HEK293 (cell line): ENCODE measurements around the gene NIF3L1.

Experiments
- CTCF ChIA-PET: fragments of 350-600 bp; formaldehyde crosslinking; extraction: SDS; loops from one replicate; lab custom pipeline; 2021; ENCODE audit warnings: antibody characterized with exemption; lab: Yijun Ruan, JAX
- POLR2A ChIA-PET: fragments of 300-600 bp; formaldehyde crosslinking; extraction: SDS; loops from one replicate; lab custom pipeline; 2020; ENCODE audit warnings: antibody characterized with exemption, inconsistent platforms; lab: Yijun Ruan, JAX
- H3K27ac ChIP-seq: fragments of 200-500 bp; sonication (Bioruptor generic); 2 replicates; pipeline ENCODE4 v1.5.1; 2014; ENCODE audit warnings: low read depth, low read length, control low read depth, inconsistent platforms; ENCODE audit errors: extremely low read depth
- H3K36me3 ChIP-seq, 2 experiments: fragments of 200-500 bp in 1 of 2; sonication (Bioruptor generic) in 1 of 2; 1 replicate in 1 of 2; 2 replicates in 1 of 2; pipeline ENCODE4 v1.5.1; 2014 to 2017; ENCODE audit warnings: inconsistent platforms in 2 of 2, low read length in 2 of 2; ENCODE audit not compliant: control insufficient read depth in 2 of 2, insufficient read depth in 1 of 2
- H3K4me1 ChIP-seq: fragments of 200-500 bp; sonication (Bioruptor generic); 2 replicates; pipeline ENCODE4 v1.5.1; 2014; ENCODE audit warnings: mild to moderate bottlenecking, low read length, inconsistent platforms; ENCODE audit not compliant: control insufficient read depth, insufficient read depth
- H3K4me3 ChIP-seq: 2 replicates; pipeline ENCODE4 v1.5.1; 2011; ENCODE audit warnings: low read depth, mild to moderate bottlenecking, control low read depth, low read length, moderate library complexity
- H3K9me3 ChIP-seq: fragments of 200-500 bp; sonication (Bioruptor generic); 2 replicates; pipeline ENCODE4 v1.5.1; 2014; ENCODE audit warnings: low read depth, low read length, inconsistent platforms; ENCODE audit not compliant: control insufficient read depth, insufficient read depth
- EGR2 ChIP-seq: fragments of 450-650 bp; formaldehyde crosslinking; IDR thresholded peaks from 2 replicates; pipeline ENCODE4 v1.5.1; 2016; ENCODE audit warnings: low read depth, missing biosample characterization, missing genetic modification characterization
- FEZF1 ChIP-seq: fragments of 450-650 bp; formaldehyde crosslinking; IDR thresholded peaks from 2 replicates; pipeline ENCODE4 v1.5.1; 2016; ENCODE audit warnings: missing biosample characterization, missing genetic modification characterization
- HOXC10 ChIP-seq: sonication (generic); formaldehyde crosslinking; IDR thresholded peaks from 2 replicates; pipeline ENCODE4 v1.8.1; 2023; ENCODE audit warnings: mild to moderate bottlenecking, missing genetic modification reagents
- PRDM1 ChIP-seq: fragments of 450-650 bp; formaldehyde crosslinking; IDR thresholded peaks from 2 replicates; pipeline ENCODE4; 2016; ENCODE audit warnings: missing biosample characterization, missing genetic modification characterization
- PRDM4 ChIP-seq: fragments of 450-650 bp; formaldehyde crosslinking; IDR thresholded peaks from 2 replicates; pipeline ENCODE4 v1.5.1; 2017; ENCODE audit warnings: missing biosample characterization, missing genetic modification characterization
- SP7 ChIP-seq: fragments of 450-650 bp; formaldehyde crosslinking; IDR thresholded peaks from 2 replicates; pipeline ENCODE4 v1.5.1; 2016; ENCODE audit warnings: missing biosample characterization, missing genetic modification characterization
- YY1 ChIP-seq: fragments of 450-650 bp; formaldehyde crosslinking; IDR thresholded peaks from 2 replicates; pipeline ENCODE4 v1.5.1; 2018; ENCODE audit warnings: missing biosample characterization, missing genetic modification characterization
- ZNF10 ChIP-seq: fragments of 450-650 bp; formaldehyde crosslinking; IDR thresholded peaks from 2 replicates; pipeline ENCODE4 v1.5.1; 2017; ENCODE audit warnings: missing biosample characterization, missing genetic modification characterization
- ZNF112 ChIP-seq: fragments of 450-650 bp; formaldehyde crosslinking; IDR thresholded peaks from 2 replicates; pipeline ENCODE4 v1.5.0; 2017; ENCODE audit warnings: missing biosample characterization, missing genetic modification characterization
- ZNF146 ChIP-seq: fragments of 450-650 bp; formaldehyde crosslinking; IDR thresholded peaks from 2 replicates; pipeline ENCODE4 v1.5.1; 2016; ENCODE audit warnings: missing biosample characterization, missing genetic modification characterization
- ZNF184 ChIP-seq: fragments of 450-650 bp; IDR thresholded peaks from 2 replicates; pipeline ENCODE4 v1.5.1; 2018; ENCODE audit warnings: missing biosample characterization, mild to moderate bottlenecking, missing genetic modification characterization
- ZNF221 ChIP-seq: fragments of 450-650 bp; formaldehyde crosslinking; IDR thresholded peaks from 2 replicates; pipeline ENCODE4 v1.5.1; 2017; ENCODE audit warnings: missing biosample characterization, missing genetic modification characterization, borderline replicate concordance
- ZNF248 ChIP-seq: fragments of 450-650 bp; formaldehyde crosslinking; IDR thresholded peaks from 2 replicates; pipeline ENCODE4 v1.5.1; 2017; ENCODE audit warnings: missing biosample characterization, missing genetic modification characterization
- ZNF324 ChIP-seq: fragments of 450-650 bp; formaldehyde crosslinking; IDR thresholded peaks from 2 replicates; pipeline ENCODE4 v1.5.1; 2016; ENCODE audit warnings: missing biosample characterization, missing genetic modification characterization
- ZNF335 ChIP-seq: fragments of 450-650 bp; formaldehyde crosslinking; conservative IDR thresholded peaks from 2 replicates; pipeline ENCODE4 v1.5.1; 2016; ENCODE audit warnings: missing biosample characterization, missing genetic modification characterization
- ZNF350 ChIP-seq: fragments of 450-650 bp; formaldehyde crosslinking; IDR thresholded peaks from 2 replicates; pipeline ENCODE4 v1.5.0; 2017; ENCODE audit warnings: missing biosample characterization, mild to moderate bottlenecking, missing genetic modification characterization
- ZNF366 ChIP-seq: fragments of 450-650 bp; formaldehyde crosslinking; conservative IDR thresholded peaks from 2 replicates; pipeline ENCODE4 v1.5.1; 2016; ENCODE audit warnings: missing biosample characterization, missing genetic modification characterization
- ZNF449 ChIP-seq: fragments of 450-650 bp; formaldehyde crosslinking; IDR thresholded peaks from 2 replicates; pipeline ENCODE4 v1.5.1; 2017; ENCODE audit warnings: missing biosample characterization, mild to moderate bottlenecking, missing genetic modification characterization, moderate library complexity
- ZNF664 ChIP-seq: fragments of 450-650 bp; formaldehyde crosslinking; IDR thresholded peaks from 2 replicates; pipeline ENCODE4 v1.5.1; 2016; ENCODE audit warnings: missing biosample characterization, missing genetic modification characterization
- TF ChIP-seq, protein P1 (sequence below): fragments of 450-650 bp; formaldehyde crosslinking; IDR thresholded peaks from 2 replicates; pipeline ENCODE4 v1.5.1; 2016; ENCODE audit warnings: missing biosample characterization, missing genetic modification characterization
- TF ChIP-seq, protein P2 (sequence below): fragments of 450-650 bp; formaldehyde crosslinking; IDR thresholded peaks from 2 replicates; pipeline ENCODE4 v1.5.1; 2017; ENCODE audit warnings: missing biosample characterization, missing genetic modification characterization

Gene NIF3L1

DNA sequence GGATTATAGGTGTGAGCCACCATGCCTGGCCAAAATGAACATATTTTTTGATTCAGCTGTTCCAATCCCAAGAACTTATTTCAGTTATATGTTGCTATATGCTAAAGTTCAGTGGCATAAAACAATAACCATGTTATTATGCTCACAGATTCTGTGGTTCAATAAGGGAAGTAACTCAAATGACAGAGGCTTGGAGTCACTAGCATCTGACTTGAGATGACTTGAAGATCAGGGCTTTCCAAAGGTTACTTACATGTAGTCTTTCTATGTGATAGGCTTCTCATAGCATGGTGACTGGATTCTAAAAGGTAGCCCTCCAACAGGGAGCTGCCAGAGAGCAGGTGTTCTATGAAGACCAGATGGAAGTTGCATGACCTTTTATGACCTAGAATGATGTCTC, 41.9 kb upstream of the NIF3L1 start:
- TF ChIP-seq ZNF184 (tag by site-specific recombination) (no peak), YY1 (no peak), ZNF248 (no peak), ZNF146 (tag by site-specific recombination) (no peak), PRDM4 (no peak), FEZF1 (no peak), ZNF112 (tag by site-specific recombination) (no peak), SP7 (no peak), EGR2 (tag by site-specific recombination) (no peak), ZNF664 (no peak), HOXC10 (CRISPR knock-in tag) (no peak), ZNF335 (tag by site-specific recombination) (no peak)
- TF ChIP-seq, protein P1, sequence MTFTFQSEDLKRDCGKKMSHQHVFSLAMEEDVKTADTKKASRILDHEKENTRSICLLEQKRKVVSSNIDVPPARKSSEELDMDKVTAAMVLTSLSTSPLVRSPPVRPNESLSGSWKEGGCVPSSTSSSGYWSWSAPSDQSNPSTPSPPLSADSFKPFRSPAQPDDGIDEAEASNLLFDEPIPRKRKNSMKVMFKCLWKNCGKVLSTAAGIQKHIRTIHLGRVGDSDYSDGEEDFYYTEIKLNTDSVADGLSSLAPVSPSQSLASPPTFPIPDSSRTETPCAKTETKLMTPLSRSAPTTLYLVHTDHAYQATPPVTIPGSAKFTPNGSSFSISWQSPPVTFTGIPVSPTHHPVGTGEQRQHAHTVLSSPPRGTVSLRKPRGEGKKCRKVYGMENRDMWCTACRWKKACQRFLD (tag by site-specific recombination) = no peak
- TF ChIP-seq, protein P2, sequence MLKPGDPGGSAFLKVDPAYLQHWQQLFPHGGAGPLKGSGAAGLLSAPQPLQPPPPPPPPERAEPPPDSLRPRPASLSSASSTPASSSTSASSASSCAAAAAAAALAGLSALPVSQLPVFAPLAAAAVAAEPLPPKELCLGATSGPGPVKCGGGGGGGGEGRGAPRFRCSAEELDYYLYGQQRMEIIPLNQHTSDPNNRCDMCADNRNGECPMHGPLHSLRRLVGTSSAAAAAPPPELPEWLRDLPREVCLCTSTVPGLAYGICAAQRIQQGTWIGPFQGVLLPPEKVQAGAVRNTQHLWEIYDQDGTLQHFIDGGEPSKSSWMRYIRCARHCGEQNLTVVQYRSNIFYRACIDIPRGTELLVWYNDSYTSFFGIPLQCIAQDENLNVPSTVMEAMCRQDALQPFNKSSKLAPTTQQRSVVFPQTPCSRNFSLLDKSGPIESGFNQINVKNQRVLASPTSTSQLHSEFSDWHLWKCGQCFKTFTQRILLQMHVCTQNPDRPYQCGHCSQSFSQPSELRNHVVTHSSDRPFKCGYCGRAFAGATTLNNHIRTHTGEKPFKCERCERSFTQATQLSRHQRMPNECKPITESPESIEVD = no peak
- Histone ChIP-seq H3K9me3 (no peaks in the 10 kb centered on the region), H3K27ac (no peak overlapping the region), H3K36me3 (peaks cover 6 to 14% of the 10 kb centered on the region in 2 experiments; a peak in 2 of 3 replicates), H3K4me3 (no peak overlapping the region), H3K4me1 (no peaks in the 10 kb centered on the region)
- ChIA-PET CTCF (no interaction called here), POLR2A (no interaction called here)

DNA sequence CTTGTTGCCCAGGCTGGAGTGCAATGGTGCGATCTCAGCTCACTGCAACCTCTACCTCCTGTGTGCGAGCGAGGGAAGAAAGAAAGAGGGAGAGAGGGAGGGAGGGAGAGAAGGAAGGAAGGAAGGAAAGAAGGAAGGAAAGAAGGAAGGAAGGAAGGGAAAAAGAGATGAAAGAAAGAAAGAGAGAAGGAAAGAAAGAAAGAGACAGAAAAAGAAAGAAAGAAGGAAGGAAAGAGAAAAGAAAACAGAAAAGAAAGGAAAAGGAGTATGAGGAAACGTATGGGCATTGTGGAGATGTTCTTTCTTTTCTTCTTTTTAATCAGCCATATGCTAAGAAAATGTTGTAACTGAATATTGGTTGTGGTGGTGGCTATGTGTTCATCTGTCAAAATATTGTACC, 41.2 kb upstream of the NIF3L1 start:
- no peaks in the 10 kb centered on the region for H3K4me1 ChIP-seq
- H3K36me3 ChIP-seq = peaks cover 12 to 21% of the 10 kb centered on the region in 2 experiments
- TF ChIP-seq ZNF10 (no peak), ZNF350 (tag by site-specific recombination) (no peak), PRDM1 (tag by site-specific recombination) (peak; percentile 47; the same call in 1 of the 2 replicates), ZNF366 (tag by site-specific recombination) (peak; percentile 97)
- H3K4me3 ChIP-seq = no peak overlapping the region
- POLR2A ChIA-PET = interaction anchor here (1.4 kb wide), 1 partner anchor 41 kb away, joined by 3 read pairs; the partner anchor contains the start of genes NIF3L1 and PPIL3
- CTCF ChIA-PET = no interaction called here
- H3K27ac ChIP-seq = no peak overlapping the region
- H3K9me3 ChIP-seq = no peaks in the 10 kb centered on the region

GRCh38 chr2:200850512-200851256, 38.5 kb upstream of the NIF3L1 start:
- ChIA-PET CTCF (no interaction called here), POLR2A (interaction anchor here (0.6 to 1.0 kb wide), 2 partner anchors 13 to 15 kb away, joined by 3 to 5 read pairs; partner anchors contain the start of gene CLK1)
- H3K27ac ChIP-seq = no peak overlapping the region
- H3K9me3 ChIP-seq = no peaks in the 10 kb centered on the region
- TF ChIP-seq ZNF324 (tag by site-specific recombination) (no peak), ZNF221 (tag by site-specific recombination) (no peak), ZNF146 (tag by site-specific recombination) (peak; percentile 71), ZNF449 (tag by site-specific recombination) (no peak)
- no peaks in the 10 kb centered on the region for H3K4me1 ChIP-seq
- peaks cover 40 to 48% of the 10 kb centered on the region in 2 experiments for H3K36me3 ChIP-seq
- no peak overlapping the region for H3K4me3 ChIP-seq
